AG04450 (cell line): ENCODE results near the gene PTX3. TPM values are rescaled to one million over a fixed set of nuclear protein-coding genes. Genes with fewer than 3 reads are reported as not detected.

ENCODE experiments used
- CTCF ChIA-PET: fragments of 300-600, 350-600 bp; formaldehyde crosslinking; extraction: SDS; loops from one replicate; lab custom pipeline; 2022; ENCODE audit warnings: antibody characterized with exemption, inconsistent platforms; lab: Charles Lee
- POLR2A ChIA-PET: fragments of 350-600 bp; formaldehyde crosslinking; extraction: SDS; loops from one replicate; lab custom pipeline; 2021; ENCODE audit warnings: antibody characterized with exemption, inconsistent platforms; lab: Yijun Ruan, JAX
- DNase-seq: peaks from one replicate; pipeline ENCODE4 v3.0.0-alpha.2; 2011; ENCODE audit warnings: low read depth, low spot score
- H3K27ac ChIP-seq: one replicate; pipeline ENCODE4 v1.5.1; 2012; ENCODE audit warnings: low read depth, low read length, control low read depth
- H3K27me3 ChIP-seq: one replicate; pipeline ENCODE4 v1.6.0; 2012; ENCODE audit warnings: low read length; ENCODE audit not compliant: control insufficient read depth, insufficient read depth
- H3K4me3 ChIP-seq: 2 replicates; pipeline ENCODE4 v1.5.1; 2011; ENCODE audit warnings: mild to moderate bottlenecking, low read depth, low read length, control low read depth
- H3K9me3 ChIP-seq: 2 replicates; pipeline ENCODE4 v1.5.1; 2012; ENCODE audit warnings: low read length; ENCODE audit not compliant: control insufficient read depth, insufficient read depth
- polyA plus RNA-seq: library from polyadenylated mRNA; depleted of rRNA; stranded (reverse); fragments of >200 nt; gene quantifications from 2 replicates; pipeline ENCODE4 v1.2.3, GENCODE V29; 2011
- TF ChIP-seq, protein P1 (sequence below): IDR thresholded peaks from 2 replicates; pipeline ENCODE4 v1.5.1; 2011; ENCODE audit warnings: low read depth, low read length, control low read depth, inconsistent platforms

PTX3 gene
- polyA plus RNA-seq, 1 experiment, result 235 TPM

DNA sequence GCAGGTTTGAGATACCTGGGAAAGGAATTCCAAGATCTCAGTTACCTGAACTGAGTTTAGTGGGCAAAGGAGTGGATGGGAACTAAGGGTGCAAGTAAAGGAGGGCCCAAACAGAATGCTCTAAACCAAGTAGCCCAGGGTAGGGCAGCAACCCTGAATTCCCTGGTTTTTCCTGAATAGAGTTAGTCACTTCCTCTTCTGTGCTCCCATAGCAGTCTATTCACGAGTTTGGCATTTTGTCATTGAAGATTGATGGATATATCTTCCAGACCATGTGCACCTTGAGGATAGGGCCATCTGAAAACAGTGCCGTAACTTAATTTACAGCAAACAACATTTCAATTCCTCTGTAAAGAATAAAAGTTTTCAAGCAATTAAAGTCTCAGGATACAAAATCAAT lies 18.5 kb upstream of the PTX3 start:
- no peak overlapping the region for H3K27ac ChIP-seq

DNA sequence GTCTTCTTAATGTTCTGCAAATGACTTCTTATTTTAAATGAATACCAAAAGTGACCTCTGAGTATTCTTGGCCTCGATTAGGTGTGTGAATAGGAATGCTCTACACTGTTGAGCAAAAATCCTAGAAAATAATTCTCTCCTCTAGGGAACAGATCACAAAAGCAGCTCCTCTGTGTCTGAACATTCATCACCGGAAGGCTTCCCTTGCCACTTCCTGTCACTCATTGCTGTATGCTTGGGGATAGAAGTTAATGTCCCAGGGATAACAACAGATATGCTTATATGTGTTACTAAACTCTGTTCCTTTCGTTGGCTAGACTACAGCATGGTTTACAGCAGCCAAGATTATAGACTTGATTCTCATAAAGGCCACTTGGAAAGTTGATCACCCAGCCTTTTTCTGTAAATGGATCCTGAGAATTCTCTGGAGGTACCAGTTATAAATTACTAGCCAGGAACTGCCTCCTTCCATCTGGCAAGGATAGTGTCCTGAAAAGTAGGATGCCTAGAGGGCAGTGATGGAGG lies 16.0 kb upstream of the PTX3 start:
- ChIA-PET POLR2A (no interaction called here), CTCF (no interaction called here)
- DNase-seq, result no peak
- H3K4me3 ChIP-seq, result no peak overlapping the region
- peaks cover 4% of the 10 kb centered on the region; the same call in 1 of the 2 replicates for H3K9me3 ChIP-seq
- H3K27me3 ChIP-seq, result no peaks in the 10 kb centered on the region
- TF ChIP-seq, protein P1, sequence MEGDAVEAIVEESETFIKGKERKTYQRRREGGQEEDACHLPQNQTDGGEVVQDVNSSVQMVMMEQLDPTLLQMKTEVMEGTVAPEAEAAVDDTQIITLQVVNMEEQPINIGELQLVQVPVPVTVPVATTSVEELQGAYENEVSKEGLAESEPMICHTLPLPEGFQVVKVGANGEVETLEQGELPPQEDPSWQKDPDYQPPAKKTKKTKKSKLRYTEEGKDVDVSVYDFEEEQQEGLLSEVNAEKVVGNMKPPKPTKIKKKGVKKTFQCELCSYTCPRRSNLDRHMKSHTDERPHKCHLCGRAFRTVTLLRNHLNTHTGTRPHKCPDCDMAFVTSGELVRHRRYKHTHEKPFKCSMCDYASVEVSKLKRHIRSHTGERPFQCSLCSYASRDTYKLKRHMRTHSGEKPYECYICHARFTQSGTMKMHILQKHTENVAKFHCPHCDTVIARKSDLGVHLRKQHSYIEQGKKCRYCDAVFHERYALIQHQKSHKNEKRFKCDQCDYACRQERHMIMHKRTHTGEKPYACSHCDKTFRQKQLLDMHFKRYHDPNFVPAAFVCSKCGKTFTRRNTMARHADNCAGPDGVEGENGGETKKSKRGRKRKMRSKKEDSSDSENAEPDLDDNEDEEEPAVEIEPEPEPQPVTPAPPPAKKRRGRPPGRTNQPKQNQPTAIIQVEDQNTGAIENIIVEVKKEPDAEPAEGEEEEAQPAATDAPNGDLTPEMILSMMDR, result no peak
- no peak overlapping the region for H3K27ac ChIP-seq

More for the DNA sequence above, 18.5 kb upstream of the PTX3 start:
- CTCF ChIA-PET, result no interaction called here
- DNase-seq, result no peak
- Histone ChIP-seq H3K27me3 (no peaks in the 10 kb centered on the region), H3K9me3 (no peaks in the 10 kb centered on the region), H3K4me3 (no peak overlapping the region)
- POLR2A ChIA-PET, result no interaction called here
- TF ChIP-seq, protein P1, result no peak

DNA sequence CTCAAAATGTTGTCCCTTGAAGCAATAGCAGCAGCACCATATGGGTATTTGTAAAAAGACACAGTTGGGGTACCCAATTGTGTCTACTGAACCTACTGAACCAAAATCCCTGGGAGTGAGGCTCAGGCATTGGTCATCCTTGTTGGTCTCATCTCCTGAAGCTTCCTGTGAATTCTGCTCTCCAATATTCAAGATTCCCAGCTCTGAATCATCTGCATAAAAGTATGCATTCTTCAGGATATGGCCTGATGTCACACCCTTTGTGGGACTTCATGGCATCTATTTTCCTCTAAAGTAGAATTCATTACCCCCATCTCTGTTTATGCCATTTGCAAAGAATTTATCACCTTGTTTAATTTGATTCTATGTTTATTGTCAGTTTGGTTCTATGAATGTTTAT lies 13.3 kb upstream of the PTX3 start:
- TF ChIP-seq, protein P1, result no peak
- H3K9me3 ChIP-seq, result peaks cover 4% of the 10 kb centered on the region; the same call in 1 of the 2 replicates
- DNase-seq, result no peak
- CTCF ChIA-PET, result no interaction called here
- POLR2A ChIA-PET, result no interaction called here
- no peaks in the 10 kb centered on the region for H3K27me3 ChIP-seq
- no peak overlapping the region for H3K27ac ChIP-seq
- H3K4me3 ChIP-seq, result no peak overlapping the region

- ChIA-PET CTCF (no interaction called here), POLR2A (no interaction called here)
- H3K9me3 ChIP-seq, result peaks cover 4% of the 10 kb centered on the region; the same call in 1 of the 2 replicates
- no peaks in the 10 kb centered on the region for H3K27me3 ChIP-seq
- no peak overlapping the region for H3K27ac ChIP-seq
- no peak for DNase-seq
- H3K4me3 ChIP-seq, result no peak overlapping the region
- TF ChIP-seq, protein P1, result no peak
Measured at GRCh38 chr3:157427901-157428300, 8.7 kb upstream of the PTX3 start.

DNA sequence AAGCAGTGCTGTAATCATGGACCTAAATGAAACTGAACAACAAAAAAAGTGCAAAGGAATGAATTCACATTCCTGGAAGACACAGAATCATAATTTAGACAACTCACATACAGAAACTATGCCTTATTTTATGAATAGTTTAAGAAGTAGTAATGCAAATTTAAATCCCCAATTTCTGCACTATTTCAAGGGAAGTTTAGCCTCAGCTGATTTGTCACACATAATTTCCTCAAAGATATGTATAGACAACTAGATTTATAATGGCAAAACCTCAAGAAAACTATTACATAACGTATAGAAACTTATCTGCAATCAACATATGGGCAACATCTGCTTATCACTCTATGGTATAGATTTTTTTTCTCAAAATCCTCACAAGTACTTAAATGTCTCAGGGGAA lies 7.8 kb upstream of the PTX3 start:
- TF ChIP-seq, protein P1, result no peak
- Histone ChIP-seq H3K27me3 (no peaks in the 10 kb centered on the region), H3K4me3 (no peak overlapping the region), H3K9me3 (peaks cover 4% of the 10 kb centered on the region; the same call in 1 of the 2 replicates), H3K27ac (no peak overlapping the region)
- POLR2A ChIA-PET, result no interaction called here
- CTCF ChIA-PET, result no interaction called here
- DNase-seq, result no peak
